ENCODE results near the gene HPD. TPM values are rescaled to one million over a fixed set of nuclear protein-coding genes. Genes with fewer than 3 reads are reported as not detected.

HPD gene
- total RNA-seq, 1 experiment from 2014 or later, result not detected

DNA sequence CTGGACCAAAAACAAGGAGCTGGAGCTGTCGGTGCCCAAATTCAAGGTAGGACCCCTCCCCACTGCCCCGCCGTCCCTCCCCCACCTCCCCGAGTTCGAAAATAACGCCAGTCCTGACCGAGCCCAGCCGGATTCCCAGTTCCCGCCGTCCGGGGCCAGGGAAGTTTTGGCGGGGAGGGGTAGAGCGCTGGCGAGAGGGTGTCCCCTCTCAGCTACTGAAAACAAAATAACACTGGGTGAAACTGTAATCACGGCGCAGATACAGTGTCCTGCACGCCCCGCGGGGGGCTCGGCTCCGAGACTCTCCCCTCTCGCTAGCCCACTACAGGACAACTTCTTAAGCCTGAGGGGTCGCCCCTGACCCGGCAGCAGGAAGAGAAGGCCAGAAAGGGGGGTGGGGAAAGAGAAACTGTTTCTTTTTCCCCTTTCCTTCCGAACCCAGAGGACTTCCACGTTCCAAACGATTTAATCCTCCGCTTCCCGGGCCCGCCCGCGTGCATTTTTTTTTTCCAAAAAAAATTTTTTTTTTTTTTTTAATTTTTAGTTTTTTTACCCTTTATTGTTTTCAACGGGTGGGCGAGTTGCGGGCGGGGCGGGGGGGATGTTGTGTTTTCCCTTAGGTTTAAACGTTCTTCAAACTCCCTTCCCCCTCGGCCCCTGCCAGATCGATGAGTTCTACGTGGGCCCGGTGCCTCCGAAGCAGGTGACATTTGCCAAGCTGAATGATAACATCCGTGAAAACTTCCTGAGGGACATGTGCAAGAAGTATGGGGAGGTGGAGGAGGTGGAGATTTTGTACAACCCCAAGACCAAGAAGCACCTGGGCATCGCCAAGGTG, 53.3 kb downstream of the HPD start:
- H3K27me3 ChIP-seq (ENCODE audit: low read length), result no peaks in the 10 kb centered on the region
- peak overlapping the region; percentile 79 for H3K9ac ChIP-seq (ENCODE audit: low read length)
- H3K4me3 ChIP-seq (ENCODE audit: low read length), result peak overlapping the region; percentile 71
- H3K4me2 ChIP-seq (ENCODE audit: low read length), result peak overlapping the region; percentile 85
- no peak for TF ChIP-seq EZH2phosphoT487 (IDR thresholded peaks at IDR 0.05; ENCODE audit: borderline replicate concordance, low read length)
- TF ChIP-seq EZH2 (IDR thresholded peaks at IDR 0.05; ENCODE audit: low read length, unreplicated experiment), result no peak
- TF ChIP-seq, protein P1, sequence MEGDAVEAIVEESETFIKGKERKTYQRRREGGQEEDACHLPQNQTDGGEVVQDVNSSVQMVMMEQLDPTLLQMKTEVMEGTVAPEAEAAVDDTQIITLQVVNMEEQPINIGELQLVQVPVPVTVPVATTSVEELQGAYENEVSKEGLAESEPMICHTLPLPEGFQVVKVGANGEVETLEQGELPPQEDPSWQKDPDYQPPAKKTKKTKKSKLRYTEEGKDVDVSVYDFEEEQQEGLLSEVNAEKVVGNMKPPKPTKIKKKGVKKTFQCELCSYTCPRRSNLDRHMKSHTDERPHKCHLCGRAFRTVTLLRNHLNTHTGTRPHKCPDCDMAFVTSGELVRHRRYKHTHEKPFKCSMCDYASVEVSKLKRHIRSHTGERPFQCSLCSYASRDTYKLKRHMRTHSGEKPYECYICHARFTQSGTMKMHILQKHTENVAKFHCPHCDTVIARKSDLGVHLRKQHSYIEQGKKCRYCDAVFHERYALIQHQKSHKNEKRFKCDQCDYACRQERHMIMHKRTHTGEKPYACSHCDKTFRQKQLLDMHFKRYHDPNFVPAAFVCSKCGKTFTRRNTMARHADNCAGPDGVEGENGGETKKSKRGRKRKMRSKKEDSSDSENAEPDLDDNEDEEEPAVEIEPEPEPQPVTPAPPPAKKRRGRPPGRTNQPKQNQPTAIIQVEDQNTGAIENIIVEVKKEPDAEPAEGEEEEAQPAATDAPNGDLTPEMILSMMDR (conservative IDR thresholded peaks at IDR 0.05; ENCODE audit: low read depth, low read length), result no peak
- DNase-seq (peak; percentile 23), ATAC-seq (no peak)
- H3K27ac ChIP-seq (ENCODE audit: low read length), result 0 out of 2 replicates have a peak overlapping the region, but pooled peaks have one; percentile 18
- H2AFZ ChIP-seq (ENCODE audit: low read length), result peak overlapping the region; percentile 56; the same call in 1 of the 2 replicates
- BruUV-seq (replicated peaks), result no TSS peak
- H3K9me2 ChIP-seq (replicated peaks; ENCODE audit: low read length), result no peaks in the 10 kb centered on the region
- no peaks in the 10 kb centered on the region for H3K9me3 ChIP-seq (ENCODE audit: low read length)
- peaks cover 4% of the 10 kb centered on the region; the same call in 1 of the 2 replicates for H4K20me1 ChIP-seq (ENCODE audit: low read length)
- ChIA-PET POLR2A (ENCODE audit: unreplicated experiment) (interaction anchor here (0.6 to 0.7 kb wide), 2 partner anchors 21 to 119 kb away, joined by 3 to 4 read pairs; no protein-coding TSS in a partner anchor), CTCF (interaction anchor here (2.7 kb wide), 1 partner anchor 10 kb away, joined by 29 read pairs; no protein-coding TSS in a partner anchor)
- H3F3A ChIP-seq (ENCODE audit: low read length, unreplicated experiment), result no peaks in the 10 kb centered on the region
- peaks cover 92% of the 10 kb centered on the region for H3K79me2 ChIP-seq (ENCODE audit: low read length)
- H3K4me1 ChIP-seq (ENCODE audit: insufficient read depth, low read length), result peaks cover 27% of the 10 kb centered on the region
- intact Hi-C loops (cut with micrococcal nuclease), result no loop called here
- H3K36me3 ChIP-seq (ENCODE audit: low read depth, low read length), result peaks cover 11% of the 10 kb centered on the region; the same call in 1 of the 2 replicates

DNA sequence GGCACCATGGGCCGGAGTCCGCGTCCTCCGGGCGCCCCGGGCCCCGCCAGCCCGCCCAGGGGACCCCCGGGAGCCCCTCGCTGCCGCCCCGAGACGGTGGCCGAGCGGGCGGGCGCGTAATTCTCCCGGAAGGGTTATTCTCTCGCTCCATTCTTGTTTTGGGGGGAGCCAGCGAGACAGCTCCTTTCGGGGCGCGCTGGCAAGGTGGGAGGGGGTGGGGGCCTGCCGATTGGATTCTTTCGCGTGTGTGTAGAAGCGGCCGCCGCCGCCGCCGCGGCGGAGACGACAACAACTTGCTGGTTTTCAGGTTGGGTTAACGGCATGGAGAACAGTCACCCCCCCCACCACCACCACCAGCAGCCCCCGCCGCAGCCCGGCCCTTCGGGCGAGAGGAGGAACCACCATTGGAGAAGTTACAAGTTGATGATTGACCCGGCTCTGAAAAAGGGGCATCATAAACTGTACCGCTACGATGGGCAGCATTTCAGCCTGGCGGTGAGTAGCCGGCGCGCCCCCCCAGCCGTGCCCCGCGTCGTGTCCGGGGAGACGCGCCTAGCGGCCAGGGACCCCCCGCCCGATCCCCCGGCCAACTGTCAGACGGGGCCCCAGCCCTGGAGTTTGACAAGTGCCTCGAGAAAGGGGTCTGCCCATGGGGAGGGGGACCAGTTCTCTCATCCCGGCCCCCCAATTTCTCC, 54.1 kb downstream of the HPD start:
- Histone ChIP-seq H3K4me2 (ENCODE audit: low read length) (peak overlapping the region; percentile 85), H3K36me3 (ENCODE audit: low read depth, low read length) (peaks cover 11% of the 10 kb centered on the region; the same call in 1 of the 2 replicates), H3F3A (ENCODE audit: low read length, unreplicated experiment) (no peaks in the 10 kb centered on the region), H3K27me3 (ENCODE audit: low read length) (no peaks in the 10 kb centered on the region), H2AFZ (ENCODE audit: low read length) (peak overlapping the region; percentile 15; the same call in 1 of the 2 replicates), H3K79me2 (ENCODE audit: low read length) (peaks cover 83% of the 10 kb centered on the region), H3K4me1 (ENCODE audit: insufficient read depth, low read length) (peaks cover 27% of the 10 kb centered on the region), H3K9me2 (replicated peaks; ENCODE audit: low read length) (no peaks in the 10 kb centered on the region), H3K4me3 (ENCODE audit: low read length) (peak overlapping the region; percentile 71), H4K20me1 (ENCODE audit: low read length) (peaks cover 4% of the 10 kb centered on the region; the same call in 1 of the 2 replicates), H3K27ac (ENCODE audit: low read length) (no peak overlapping the region), H3K9ac (ENCODE audit: low read length) (peak overlapping the region; percentile 79), H3K9me3 (ENCODE audit: low read length) (no peaks in the 10 kb centered on the region)
- ChIA-PET CTCF (interaction anchor here (0.7 to 2.7 kb wide), 2 partner anchors 10 kb away, joined by 6 to 29 read pairs; no protein-coding TSS in a partner anchor), POLR2A (ENCODE audit: unreplicated experiment) (no interaction called here)
- TF ChIP-seq EZH2phosphoT487 (IDR thresholded peaks at IDR 0.05; ENCODE audit: borderline replicate concordance, low read length), result no peak
- no peak for TF ChIP-seq EZH2 (IDR thresholded peaks at IDR 0.05; ENCODE audit: low read length, unreplicated experiment)
- TF ChIP-seq, protein P1 (conservative IDR thresholded peaks at IDR 0.05; ENCODE audit: low read depth, low read length), result no peak
- no peak for ATAC-seq
- peak; percentile 22 for DNase-seq
- intact Hi-C loops (cut with micrococcal nuclease), result no loop called here
- no TSS peak for BruUV-seq (replicated peaks)
